HG03558 (cell line): ENCODE data around the gene CSRP1.
"Not testable (repeated sequence)": the region's sequence is repeated elsewhere in the genome, so short reads cannot be mapped to it uniquely, and the experiment has no call there.

ENCODE experiments used
- ATAC-seq: cut with Tn5 transposase; IDR thresholded peaks from one replicate; pipeline ENCODE4 v1.9.1; 2021; ENCODE audit warnings: moderate number of reproducible peaks; ENCODE audit not compliant: unreplicated experiment; ENCODE audit errors: extremely low read depth

CSRP1 gene

DNA sequence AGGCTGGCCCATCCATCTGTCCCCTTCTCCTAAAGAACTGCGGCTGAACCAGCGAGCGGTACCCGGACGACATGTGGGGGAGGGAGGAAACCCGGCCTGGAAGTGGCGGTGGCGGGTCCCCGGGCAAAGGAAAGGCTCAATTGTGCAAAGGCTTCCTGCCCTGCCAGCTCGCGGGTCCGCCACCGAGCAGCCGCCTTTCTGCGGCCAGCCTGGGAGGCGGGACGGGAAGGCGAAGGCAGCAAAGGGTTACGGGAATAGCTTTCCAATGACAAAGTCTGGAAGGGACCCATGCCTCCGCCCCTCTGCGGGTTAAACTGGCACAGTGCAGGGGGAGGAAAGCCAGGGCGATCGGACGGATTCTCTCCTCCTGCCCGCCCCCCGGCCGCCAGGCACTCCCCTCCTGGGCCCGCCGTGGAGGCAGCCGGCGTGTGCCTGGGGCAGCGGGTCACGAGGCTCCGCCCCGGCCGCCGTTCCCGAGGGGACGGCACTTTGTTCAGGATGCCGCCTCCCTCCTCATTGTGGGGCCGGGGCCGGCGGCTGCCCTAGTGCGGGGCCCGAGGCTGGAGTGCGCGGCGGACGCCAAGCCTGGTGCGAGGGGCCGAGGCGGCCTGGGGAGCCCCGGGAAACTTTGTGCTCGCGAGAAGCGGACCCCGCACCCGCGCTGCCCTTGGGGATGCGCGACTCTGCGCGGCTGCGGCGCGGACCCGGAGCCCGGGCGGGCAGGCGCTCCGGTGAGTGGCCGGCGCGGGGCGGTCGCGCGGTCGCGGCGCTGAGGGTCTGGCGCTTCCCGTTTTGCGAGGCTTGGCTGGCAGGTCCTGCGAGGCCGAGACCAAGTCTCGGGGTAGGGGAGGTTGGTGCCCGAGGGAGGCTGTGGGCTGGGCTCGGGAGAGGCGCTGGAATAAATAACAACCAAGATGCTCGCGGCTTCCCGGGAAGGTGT is 32.0 kb upstream of the CSRP1 start, which contains the start of gene NAV1:
TSS of gene NAV1 (plus strand) at position 516 of the 940 bp plus-strand sequence. CDS start 83,758 bp downstream, outside the sequence.
- no peak for ATAC-seq

DNA sequence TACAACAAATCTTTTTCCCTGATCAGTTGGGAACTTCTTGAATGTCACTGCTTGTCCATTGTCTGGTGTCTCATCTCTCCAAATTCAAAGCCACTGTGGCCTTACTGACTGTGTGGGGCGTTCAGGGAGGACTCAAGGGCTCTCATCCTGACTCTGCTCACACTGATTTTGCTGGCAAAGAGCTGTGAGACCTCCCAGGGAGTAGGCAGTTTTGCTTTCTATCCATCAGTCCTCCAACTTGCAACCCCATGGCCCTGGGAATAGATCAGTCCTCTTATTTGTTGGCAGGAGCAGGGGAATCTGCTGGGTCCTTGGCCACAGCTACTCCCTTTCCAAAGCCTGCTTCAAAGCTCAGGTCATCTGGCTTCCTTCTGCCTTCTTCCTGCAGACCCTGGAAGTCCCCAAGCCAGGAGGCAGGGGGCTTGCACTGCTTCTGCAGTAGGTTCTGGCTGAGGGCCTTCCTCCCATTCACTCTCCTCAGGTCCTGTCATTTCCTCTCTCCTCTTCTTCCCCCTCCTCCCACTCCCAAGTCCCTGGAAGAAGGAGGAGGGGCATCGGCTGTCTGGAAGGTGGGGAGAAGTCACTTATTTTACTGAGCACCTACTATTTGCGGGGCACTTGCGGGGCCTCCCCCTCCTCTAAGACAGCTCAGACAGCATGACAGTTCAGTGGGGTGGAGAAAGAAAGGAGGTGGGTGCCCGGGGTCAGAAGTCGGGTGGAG is 31.1 kb upstream of the CSRP1 start:
- no peak for ATAC-seq

DNA sequence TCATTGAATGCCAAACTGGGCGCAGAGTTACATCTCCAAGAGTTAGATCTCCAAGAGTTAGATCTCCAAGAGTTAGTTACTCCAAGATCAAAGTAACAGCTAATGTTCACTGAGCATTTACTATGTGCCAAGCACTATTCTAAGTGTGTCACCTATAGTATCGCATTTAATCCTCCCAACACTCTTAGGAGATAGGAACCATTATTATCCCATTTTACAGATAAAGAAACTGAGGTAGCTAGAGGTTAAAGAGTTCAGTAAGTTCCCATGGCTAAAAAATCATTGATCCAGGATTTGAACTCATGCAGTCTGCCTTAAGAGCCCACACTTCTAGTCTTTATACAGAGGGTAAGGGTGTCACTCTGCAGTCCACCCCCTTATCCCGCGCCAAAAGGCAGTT is 30.5 kb upstream of the CSRP1 start:
- no peak for ATAC-seq

DNA sequence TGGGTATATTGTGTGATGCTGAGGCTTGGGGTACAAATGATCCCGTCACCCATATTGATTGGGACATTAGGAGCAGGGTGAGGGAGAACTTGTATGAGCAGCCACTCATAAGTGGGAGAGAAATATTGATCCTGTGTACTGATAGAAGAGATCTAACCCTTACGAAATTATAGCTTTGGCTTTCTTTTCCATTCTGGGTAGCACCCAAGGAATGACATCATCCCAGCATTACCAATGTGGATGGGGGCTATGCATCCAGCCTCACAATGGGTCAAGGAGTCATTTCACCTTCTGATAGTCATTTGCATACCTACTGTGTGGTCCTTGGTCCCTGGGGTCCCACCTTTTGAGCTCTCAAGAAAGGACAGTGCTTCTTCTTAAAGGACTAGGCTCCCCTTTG is 30.1 kb upstream of the CSRP1 start:
- ATAC-seq: no peak

DNA sequence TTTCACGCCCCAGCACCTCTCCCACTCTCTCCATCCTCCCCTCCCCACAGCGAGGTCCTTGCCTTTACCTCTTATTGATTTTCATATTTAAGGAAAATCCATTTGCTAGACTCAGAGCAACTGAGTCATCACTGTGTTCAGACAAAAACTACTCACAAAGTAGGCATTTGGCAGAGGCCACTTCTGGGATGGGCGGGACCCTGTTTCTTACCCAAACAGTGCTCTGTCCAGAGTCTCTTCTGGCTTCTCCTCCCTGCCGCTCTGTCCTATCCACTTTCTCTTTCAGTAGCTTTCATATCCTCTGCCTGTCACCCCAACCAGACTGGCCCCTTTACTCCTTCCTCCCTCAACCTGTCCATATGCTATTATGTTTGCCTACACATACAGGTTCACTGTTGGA is 29.6 kb upstream of the CSRP1 start:
- no peak for ATAC-seq

DNA sequence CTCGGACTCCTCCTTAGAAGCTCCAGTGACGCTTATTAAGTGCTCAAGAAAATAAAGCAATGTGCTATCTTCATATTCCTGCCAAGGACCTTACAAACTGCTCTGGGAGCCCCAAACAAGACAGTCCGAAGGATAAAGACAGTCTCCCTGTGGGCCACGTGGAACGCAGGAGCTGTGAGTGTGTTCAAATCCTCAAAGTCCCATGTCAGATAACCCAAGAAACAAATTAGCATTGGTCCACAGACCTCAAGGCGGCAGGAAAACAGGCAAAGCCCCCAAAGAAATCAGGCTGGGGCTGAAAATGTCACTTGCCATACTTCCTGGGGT is 29.0 kb upstream of the CSRP1 start:
- ATAC-seq: no peak

DNA sequence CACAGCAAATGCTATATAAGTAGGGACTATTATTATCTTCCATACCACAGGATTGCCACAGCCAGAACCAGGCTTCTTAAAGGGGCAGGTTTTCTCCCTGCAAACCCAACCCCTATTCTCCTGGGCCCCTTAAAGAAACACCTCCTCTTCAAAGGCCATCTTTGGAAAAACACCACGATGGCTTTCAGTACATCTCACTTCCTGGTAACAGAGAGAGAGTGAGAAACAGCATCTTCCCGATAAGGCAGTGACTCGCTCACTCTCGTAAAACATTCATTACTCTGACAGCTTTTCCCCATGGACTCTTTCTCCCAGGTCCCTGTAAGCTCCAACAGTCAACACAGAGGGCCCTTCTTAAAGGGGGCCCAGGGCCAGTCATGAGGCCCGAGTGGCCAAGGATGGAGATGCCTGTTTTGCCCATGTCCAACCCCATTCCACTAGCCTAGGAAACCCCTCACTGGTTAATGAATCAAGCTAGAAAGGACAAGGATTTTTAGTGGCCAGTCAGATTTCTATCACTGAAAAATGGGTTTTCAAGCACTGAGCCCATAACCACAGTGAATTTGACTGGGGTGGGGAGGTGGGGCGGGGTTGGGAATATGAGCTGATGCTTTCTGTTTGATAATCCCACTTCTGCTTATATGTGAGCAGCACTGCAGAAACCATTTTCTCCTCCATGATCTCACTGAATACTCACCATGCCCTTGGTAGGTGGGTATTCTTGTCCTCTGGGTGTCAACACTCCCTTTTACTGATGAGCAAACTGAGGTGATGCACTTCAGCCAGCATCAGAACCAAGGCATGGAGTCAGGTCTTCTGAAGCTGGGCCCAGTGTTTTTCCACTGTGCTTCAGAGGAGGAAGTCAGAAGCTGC is 28.4 kb upstream of the CSRP1 start:
- ATAC-seq: no peak

DNA sequence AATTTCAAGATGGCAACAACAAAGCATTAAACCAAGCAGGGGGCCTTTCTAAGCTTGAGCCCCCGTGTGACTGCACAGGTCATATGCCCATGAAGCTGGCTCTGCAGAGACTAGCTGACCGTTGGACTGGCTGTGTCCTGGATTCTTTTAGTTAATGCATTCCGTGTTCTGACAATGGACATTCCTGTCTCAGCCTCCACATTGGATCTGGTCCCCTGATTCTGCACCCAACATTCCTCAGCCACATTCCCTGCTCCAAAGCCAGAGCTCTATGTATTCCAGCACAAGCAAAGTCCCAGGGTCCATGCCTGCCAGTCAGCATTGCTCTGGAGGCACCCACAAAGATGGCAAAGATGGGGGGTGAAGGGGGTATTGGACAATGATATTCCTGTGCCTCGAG is 26.9 kb upstream of the CSRP1 start:
- ATAC-seq: no peak

DNA sequence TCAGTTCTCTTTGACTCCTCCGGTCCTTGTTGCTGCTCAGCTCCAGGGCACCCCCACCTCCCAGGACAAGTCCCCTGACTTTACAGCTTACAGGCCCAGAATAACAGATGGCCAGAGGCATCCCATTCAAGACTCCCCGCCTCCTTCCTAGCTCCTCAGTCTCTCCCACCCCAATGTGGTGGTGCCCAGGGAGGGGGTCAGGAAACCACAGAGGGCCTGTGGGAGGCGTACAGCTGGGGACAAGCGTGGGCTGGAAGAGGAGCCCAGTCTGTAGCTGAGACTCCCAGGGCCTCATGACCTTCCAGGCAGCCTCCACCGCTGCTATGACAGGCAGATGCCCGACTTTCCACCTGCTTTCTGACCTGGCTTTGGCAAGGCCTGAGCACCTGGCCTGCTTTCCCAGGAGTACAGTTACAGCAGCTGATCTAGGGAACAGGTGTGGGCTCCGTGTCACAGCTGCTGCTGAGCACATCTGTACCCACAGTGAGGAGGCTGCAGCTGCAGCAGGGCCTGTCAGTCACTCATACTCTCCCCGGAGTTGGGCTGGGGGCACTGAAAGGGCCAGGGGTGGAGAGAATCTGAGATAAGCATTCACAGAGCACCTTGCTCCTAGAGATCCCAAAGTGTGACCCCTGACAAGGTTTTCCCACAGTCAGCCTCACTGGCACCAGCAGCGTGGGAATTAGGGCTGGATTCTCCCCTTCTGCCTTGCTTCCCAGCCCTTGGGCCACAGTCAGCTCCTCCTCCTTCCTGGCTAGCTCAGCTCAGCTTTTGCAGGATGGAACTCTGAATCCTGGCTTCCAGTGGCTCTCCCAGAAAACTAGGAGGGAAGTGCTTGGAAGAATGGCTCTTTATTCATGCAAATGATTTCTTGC is 24.9 kb upstream of the CSRP1 start:
- ATAC-seq: no peak

DNA sequence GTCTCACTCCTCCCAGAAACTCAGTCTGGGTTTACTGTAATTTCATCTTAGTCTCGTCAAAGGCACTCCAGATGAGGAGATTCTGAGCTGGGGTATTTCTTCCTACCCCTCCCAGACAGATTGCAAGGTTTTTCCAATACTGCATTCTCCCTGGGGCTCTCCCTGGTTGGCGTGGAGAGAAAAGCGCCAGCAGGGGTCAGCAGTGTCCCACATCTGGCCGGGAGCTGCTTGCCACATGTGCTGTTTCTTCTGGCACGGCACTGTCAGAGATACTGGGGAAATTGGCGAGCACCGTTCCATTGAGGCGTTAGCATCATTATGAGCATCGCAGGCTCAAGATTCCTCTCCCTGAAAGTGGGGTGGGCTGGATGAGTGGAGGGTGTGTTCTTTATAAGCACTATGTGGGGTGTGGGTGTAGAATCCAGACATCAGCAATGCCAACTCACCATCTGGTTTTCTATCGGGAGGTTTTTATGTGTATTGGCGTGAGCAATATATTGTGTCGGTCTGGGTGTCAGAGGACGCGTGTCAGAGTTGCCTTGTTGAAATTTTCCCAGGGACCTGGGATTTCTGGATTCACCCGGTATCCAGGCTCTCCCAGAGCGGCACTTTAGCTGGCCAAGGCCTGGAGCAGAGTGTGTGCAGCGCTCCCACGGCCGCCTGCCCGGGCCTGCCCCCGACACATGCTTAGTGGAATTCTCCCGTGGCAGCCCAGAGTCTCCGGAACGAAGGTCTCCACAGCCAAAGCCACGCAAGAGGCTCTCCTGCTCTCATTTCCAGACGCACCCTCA is 24.0 kb upstream of the CSRP1 start:
- ATAC-seq: no peak

DNA sequence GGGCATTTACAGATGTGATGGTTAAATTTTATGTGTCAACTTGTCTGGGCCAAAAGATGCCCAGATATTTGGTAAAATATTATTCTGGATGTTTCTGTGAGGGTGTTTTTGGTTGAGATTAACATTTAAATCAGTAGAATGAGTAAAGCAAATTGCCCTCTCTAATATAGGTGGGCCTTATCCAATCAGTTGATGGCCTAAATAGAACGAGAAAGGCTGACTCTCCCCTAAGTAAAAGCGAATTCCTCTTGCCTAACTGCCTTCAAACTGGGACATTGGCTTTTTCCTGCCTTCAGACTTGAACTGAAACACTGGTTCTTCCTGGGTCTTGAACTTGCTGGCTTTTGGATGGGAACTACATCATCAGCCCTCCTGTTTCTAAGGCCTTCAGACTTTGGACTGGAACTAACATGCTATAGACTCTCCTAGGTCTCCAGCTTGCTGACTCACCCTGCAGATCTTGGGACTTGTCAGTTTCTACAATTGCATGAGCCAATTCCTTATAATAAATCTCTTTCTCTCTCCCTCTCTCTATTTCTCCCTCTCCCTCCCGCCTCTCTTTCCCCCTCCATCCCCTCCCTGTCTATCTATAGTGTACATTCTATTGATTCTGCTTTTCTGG is 21.8 kb upstream of the CSRP1 start:
- ATAC-seq: no peak

DNA sequence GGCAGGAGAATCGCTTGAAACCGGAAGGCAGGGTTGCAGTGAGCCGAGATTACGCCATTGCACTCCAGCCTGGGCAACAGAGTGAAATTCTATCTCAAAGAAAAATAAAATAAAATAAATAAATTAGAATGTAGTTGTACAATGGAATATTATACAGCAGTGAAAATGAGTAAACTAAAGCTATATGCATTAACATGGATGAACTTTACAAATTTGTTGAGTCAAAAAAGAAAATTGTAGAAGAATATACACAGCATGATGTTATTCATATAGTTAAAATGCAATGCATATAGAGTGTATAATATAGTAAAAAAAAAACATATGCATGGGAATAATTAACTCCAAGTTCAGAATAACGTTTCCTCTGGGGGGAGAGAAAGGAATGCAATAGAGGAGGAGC is 21.0 kb upstream of the CSRP1 start:
- no peak for ATAC-seq

DNA sequence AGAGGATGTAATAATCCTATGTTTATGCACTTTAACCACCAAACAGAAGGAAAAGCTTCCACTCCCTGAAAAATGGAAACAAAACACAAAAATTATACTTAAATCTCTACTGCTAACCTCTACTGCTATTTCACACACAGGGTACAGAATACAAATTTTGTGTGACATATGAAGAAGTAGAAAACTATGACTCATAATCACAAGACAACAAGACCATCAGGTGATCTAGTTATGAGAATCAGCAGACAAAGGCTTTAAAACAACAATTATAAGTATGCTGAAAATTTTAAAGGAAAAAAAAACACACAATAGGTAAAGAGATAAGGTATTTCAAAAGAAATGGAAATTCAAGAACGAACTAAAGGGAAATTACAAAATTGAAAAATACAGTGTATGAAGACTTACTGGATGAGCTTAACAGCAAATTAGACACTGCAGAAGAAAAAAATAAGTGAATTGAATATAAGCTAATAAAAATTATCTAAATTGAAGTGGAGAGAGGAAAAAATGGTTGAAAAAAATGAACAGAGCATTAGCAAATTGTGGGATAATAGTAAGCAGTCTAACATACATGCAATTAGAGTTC is 18.4 kb upstream of the CSRP1 start:
- ATAC-seq: no peak

DNA sequence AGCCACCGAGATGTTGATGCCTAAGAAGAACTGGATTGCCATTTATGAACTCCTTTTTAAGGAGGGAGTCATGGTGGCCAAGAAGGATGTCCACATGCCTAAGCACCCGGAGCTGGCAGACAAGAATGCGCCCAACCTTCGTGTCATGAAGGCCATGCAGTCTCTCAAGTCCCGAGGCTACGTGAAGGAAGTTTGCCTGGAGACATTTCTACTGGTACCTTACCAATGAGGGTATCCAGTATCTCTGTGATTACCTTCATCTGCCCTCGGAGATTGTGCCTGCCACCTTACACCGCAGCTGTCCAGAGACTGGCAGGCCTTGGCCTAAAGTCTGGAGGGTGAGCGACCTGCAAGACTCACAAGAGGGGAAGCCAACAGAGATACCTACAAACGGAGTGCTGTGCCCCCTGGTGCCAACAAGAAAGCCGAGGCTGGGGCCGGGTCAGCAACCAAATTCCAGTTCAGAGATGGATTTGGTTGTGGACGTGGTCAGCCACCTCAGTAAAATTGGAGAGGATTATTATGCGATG is 13.2 kb upstream of the CSRP1 start:
- ATAC-seq: not testable (repeated sequence)

DNA sequence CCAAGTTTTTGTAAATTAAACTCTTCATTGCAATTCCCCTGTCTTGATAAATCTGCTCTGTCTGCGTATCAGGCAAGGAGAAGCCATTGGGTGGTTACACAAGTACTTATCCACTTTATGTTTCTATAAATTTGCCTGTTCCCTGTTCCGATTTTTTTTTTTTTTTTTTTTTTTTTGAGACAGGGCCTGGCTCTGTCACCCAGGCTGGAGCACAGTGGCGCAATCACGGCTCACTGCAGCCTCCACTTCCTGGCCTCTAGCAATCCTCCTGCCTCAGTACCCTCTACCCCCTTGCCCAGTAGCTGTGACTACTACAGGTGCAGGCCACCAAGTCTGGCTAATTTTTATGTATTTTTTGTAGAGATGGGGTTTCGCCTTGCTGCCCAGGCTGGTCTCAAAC is 11.1 kb upstream of the CSRP1 start:
- ATAC-seq: no peak

DNA sequence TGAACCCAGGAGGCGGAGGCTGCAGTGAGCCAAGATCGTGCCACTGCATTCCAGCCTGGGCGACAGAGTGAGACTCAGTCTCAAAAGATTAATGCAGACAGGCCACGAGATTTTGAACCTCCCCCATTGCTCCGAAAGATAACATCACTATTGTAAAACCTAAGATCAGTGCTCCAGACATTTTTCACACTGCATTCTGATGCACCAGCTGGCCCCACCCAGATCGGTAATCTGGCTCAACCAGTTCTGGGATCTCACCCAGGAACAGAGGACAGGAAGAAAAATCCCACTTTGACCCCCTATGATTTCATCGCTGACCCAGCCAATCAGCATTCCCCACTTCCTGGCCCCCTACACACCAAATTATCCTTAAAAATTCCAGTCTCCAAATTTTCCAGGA is 10.7 kb upstream of the CSRP1 start:
- ATAC-seq: no peak

DNA sequence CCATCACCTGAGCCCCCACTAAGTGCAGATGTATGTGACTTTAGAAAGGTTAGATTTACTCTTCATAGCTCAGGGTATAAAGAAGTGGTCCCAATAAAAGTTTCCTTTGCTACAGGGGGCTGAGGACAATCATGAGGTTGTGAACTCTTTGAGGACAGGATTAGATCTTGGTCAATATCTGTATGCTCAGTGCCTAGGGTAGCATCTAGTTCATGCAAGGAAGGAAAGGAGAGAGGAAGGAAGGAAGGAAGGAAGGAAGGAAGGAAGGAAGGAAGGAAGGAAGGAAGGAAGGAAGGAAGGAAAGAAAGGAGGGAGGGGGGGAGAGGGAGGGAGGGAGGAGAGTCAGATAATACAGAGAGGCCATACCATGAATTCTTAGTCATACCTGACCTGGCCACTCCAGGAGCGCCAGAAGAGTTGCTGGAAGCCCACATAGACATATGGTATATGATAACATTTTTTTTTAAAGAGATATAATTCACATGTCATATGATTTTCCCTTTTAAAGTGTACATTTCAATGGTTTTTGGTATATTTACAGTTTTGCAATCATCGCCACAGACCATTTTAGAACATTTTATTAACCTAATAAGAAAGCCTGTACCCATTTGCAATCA is 9.7 kb upstream of the CSRP1 start:
- no peak for ATAC-seq

DNA sequence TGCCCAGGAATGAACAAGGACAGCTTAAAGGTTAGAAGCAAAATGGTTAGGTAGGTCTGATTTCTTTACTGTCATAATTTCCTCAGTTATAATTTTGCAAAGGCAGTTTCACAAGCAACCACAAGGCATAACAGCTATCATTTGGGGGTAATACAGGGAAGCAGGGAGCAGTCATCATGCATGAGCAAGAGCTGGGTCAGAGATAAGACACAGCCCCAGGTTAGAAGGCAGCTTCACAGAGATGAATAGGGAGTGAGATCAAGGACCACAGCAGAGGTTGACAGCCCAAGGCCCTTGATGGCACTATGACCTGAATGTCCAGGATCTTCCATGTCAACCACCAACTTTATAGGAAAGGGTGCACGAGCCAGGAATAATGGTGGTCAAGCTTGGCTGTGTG is 9.0 kb upstream of the CSRP1 start:
- ATAC-seq: no peak
